ENCODE measurements around the gene DMPK. TPM values are rescaled to one million over a fixed set of nuclear protein-coding genes. Genes with fewer than 3 reads are reported as not detected.
A peak's percentile ranks its signal among the peaks of the same experiment; 100 is the strongest.

Gene DMPK, protein sequence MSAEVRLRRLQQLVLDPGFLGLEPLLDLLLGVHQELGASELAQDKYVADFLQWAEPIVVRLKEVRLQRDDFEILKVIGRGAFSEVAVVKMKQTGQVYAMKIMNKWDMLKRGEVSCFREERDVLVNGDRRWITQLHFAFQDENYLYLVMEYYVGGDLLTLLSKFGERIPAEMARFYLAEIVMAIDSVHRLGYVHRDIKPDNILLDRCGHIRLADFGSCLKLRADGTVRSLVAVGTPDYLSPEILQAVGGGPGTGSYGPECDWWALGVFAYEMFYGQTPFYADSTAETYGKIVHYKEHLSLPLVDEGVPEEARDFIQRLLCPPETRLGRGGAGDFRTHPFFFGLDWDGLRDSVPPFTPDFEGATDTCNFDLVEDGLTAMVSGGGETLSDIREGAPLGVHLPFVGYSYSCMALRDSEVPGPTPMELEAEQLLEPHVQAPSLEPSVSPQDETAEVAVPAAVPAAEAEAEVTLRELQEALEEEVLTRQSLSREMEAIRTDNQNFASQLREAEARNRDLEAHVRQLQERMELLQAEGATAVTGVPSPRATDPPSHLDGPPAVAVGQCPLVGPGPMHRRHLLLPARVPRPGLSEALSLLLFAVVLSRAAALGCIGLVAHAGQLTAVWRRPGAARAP
- 10 to 100 TPM; 18.1 to 24.6 TPM for total RNA-seq

DNA sequence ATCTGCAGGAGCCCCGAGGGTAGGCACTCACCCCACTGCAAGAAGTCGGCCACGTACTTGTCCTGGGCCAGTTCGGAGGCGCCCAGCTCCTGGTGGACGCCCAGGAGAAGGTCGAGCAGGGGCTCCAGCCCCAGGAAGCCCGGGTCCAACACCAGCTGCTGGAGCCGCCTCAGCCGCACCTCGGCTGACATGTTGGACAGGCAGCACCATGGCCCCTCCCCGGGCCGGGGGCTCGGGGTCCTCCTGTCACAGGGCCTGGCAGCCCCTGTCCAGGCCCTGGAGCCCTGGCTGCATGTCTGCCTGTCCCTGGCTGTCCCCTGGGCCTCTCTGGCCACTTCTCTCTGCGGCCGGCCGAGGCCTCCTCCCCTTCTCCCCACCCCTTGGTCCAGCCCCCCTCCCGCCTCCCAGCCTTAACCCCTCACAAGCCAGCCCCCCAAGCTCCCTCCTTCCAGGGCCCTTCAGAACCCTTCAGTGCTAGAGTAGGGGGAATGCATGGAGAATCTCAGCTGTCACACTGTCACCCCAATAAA, at the start of gene DMPK:
Gene DMPK, minus strand, starts transcription at position 329 of the 530 bp plus-strand sequence. Its CDS starts 138 bp downstream, at position 191.
- no peak for ATAC-seq (replicated peaks)
- Mint-ChIP-seq H3K27ac (no peak within 1 kb of the TSS), H3K4me1 (peaks cover 14% of the 10 kb centered on the region), H3K36me3 (ENCODE audit: low read depth) (peaks cover 44% of the 10 kb centered on the region), H3K4me3 (no peak within 1 kb of the TSS), H3K9me3 (no peaks in the 10 kb centered on the region), H3K27me3 (peaks cover 12% of the 10 kb centered on the region)

DNA sequence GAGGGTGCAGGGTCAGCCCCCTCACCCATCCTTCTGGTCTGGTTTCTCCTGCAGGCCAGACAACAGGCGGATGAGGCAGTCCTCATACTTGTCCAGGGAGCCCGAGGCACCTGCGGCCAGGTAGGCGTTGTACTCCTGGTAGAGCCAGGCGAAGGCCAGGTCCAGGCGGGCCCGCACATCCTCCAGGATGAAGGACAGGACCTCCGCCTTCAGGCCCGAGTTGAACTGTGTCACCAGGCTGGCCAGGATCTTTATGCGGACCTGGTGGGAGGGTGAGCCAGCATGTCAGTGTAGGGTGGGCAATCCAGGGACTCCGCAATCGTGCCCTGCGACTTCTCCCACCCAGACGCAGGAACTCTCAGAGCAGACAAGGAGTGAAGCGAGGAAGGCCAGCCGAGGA, 46.7 kb upstream of the DMPK start:
- no peaks in the 10 kb centered on the region for H3K27me3 Mint-ChIP-seq

DNA sequence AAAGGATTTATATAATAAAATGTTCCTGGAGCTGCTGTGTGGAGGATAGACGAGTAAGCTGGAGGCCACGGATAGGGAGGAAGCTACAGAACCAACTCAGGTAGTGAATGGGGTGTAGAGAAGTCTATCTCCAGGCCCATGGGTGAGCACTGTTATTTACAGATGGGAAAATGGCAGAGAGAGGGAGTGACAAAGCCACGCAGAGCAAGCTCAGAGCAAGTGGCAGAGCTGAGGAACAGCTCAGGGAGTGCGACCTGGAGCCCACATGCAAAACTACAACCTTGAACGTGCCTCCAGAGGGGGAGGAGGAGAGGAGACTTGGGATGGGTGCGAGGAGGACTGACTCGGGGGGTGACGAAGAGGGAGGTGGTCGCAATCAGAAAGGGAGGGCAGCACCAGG, 46.2 kb upstream of the DMPK start:
- Mint-ChIP-seq H3K4me3 (no peak overlapping the region), H3K4me1 (no peaks in the 10 kb centered on the region), H3K9me3 (no peaks in the 10 kb centered on the region), H3K27me3 (no peaks in the 10 kb centered on the region), H3K36me3 (ENCODE audit: low read depth) (peaks cover 94% of the 10 kb centered on the region), H3K27ac (no peak overlapping the region)
- ATAC-seq (replicated peaks): no peak

More for the DNA sequence above, 46.7 kb upstream of the DMPK start:
- Mint-ChIP-seq H3K4me3 (no peak overlapping the region), H3K9me3 (no peaks in the 10 kb centered on the region), H3K36me3 (ENCODE audit: low read depth) (peaks cover 96% of the 10 kb centered on the region), H3K27ac (no peak overlapping the region), H3K4me1 (no peaks in the 10 kb centered on the region)
- no peak for ATAC-seq (replicated peaks)

DNA sequence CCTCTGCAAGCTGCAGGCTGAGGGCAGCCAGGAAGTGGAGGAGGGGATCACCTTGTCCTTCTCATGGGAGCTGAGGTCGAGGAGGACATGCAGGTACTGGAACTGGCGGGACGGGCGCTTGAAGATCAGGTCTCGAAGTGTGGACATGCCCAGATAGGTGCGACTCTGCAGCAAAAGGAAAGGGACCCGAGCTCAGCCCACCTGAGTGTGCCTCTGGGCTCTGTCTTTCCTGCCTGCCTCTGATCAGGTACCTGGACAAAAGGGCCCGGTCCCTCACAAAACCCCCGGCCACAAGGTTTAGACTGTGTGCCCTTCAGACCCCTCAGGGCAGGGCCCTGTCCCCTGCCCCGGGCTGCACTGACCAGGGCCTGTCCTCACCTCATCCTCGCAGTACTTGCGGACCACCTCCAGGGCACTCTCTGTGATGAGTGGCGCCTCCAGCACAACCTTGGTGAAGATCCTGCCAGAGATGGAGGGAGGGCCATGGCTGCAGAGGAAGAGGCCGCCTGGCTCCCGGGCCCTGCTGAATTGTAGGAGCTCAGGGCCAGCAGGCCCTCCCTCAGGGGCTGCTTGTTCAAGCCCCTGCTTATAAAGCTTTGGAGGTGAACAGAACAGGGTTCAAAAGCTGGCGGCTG, 45.3 kb upstream of the DMPK start:
- H3K4me3 Mint-ChIP-seq: no peak overlapping the region
- no peaks in the 10 kb centered on the region for H3K4me1 Mint-ChIP-seq
- ATAC-seq (replicated peaks): no peak
- H3K27me3 Mint-ChIP-seq: no peaks in the 10 kb centered on the region
- no peaks in the 10 kb centered on the region for H3K9me3 Mint-ChIP-seq
- H3K27ac Mint-ChIP-seq: no peak overlapping the region
- H3K36me3 Mint-ChIP-seq (ENCODE audit: low read depth): peaks cover 94% of the 10 kb centered on the region

DNA sequence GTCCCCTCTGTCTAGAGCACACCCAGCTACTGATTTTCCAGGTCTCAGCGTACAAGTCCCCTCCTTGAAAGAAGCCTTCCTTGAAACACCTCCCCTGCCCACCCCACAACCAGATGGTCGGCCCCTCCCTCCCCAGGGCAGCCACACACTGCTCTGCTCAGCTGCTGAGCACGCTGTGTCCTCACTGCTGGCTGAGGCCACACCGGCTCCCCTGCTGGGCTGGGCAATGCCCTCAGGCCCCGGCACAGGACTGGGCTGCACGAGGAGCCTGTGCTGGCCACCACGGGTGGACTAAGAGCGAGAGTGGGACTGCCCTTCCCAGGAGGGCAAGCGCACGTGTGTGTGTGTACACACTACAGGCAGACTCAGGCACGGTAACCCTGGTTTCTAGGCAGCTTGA, 44.6 kb upstream of the DMPK start:
- Mint-ChIP-seq H3K36me3 (ENCODE audit: low read depth) (peaks cover 88% of the 10 kb centered on the region), H3K27ac (no peak overlapping the region), H3K9me3 (no peaks in the 10 kb centered on the region), H3K4me1 (no peaks in the 10 kb centered on the region), H3K27me3 (no peaks in the 10 kb centered on the region), H3K4me3 (no peak overlapping the region)
- no peak for ATAC-seq (replicated peaks)

DNA sequence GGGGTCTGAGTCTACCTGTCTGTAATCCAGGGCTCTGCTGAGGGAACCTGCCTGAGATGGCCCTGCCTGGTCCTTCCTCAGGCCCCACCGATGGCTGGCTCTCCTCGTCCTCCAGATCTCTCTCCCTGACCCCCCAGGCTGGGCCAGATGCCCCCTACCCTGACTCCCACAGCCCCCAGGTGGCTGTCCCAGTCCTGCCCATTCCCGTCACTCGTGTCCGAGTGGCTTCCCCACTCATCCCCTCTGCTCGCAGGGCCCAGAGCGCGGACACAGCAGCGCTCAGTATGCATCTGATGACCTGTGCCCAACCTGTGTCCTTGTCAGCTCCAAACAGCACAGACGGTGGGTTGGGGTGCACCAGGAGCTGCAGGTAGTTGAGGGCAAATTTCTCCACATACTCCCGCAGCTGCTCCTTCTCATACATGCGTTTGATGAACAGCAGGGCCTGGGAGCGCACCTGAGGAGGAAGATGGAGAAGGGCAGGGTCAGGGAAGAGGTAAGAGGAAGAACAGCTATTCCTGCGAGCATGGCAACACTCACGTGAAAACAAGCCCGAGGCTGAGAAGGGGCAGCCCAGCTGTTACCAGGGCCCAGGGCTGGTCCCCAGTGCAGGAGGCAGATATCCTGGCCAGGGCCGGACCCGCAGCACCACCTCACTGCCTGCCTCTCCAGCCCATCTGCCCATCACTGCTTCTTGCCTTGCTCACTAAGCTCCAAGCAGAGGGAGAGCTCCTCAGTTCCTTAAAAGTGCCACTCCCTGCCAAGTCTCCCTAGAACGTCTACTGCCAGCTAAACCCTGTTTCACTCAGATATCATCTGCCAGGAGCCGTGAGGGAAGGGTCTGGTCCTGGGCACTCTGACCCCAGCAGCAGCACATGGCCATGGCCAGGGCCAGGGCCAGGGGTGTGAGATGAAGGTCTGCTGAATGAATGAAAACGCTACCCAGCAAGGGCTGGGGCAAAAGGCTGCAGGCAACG, 43.9 kb upstream of the DMPK start:
- Mint-ChIP-seq H3K27ac (no peak overlapping the region), H3K4me1 (no peaks in the 10 kb centered on the region), H3K36me3 (ENCODE audit: low read depth) (peaks cover 85% of the 10 kb centered on the region), H3K9me3 (no peaks in the 10 kb centered on the region), H3K27me3 (no peaks in the 10 kb centered on the region), H3K4me3 (no peak overlapping the region)
- no peak for ATAC-seq (replicated peaks)

DNA sequence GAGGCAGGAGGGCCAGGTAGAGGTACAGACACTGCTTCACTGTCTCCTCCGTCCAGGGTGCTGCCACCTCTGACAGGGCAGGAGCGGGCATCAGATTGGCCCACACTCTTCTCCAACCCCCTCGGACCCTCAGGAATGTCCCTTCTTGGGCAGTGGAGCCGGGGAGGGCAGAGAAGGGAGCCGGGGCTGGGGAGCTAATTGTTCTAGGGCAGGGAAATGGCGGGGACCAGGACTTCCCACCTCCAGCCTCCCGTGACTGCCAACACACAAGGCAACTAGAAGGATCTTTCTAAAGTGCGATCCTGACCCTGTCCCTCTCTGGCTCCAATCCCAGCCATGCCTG, 42.9 kb upstream of the DMPK start:
- no peak for ATAC-seq (replicated peaks)
- H3K4me1 Mint-ChIP-seq: no peaks in the 10 kb centered on the region
- H3K9me3 Mint-ChIP-seq: no peaks in the 10 kb centered on the region
- H3K4me3 Mint-ChIP-seq: no peak overlapping the region
- H3K27ac Mint-ChIP-seq: no peak overlapping the region
- H3K27me3 Mint-ChIP-seq: no peaks in the 10 kb centered on the region
- peaks cover 78% of the 10 kb centered on the region for H3K36me3 Mint-ChIP-seq (ENCODE audit: low read depth)

DNA sequence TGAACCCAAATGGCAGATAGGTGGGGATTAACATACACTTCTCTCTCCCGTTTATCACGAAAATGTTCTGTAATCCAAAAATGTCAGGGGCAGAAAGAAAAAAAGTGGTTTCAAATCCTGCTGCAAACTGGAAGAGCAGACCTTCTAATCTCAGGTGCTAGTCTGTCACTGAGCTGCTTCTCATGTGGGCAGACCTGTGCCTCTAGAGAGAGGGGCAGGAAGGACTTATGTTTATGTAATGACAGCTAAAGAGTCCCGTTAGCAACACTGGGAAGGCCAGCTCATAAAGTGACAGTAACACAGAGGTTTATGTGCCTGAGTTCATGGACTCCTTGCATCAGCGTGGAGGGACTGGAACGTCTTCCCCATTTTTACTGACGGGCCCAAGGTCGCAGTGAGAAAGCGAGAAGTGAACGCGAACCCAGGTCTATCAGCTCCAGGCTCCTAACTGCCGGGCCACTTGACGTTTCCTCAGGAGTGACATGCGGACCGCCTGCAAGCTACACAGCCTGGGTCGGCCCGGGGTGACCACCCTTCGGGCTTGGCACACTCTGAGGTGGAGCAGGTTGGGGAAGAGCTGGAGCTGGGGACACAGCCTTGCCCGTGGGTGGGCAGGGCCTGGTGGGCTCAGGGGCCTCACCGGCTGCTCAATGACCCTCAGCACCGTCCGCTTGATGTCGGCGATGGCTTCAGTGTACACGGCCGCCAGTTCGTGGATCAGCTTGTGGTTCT, 42.4 kb upstream of the DMPK start:
- Mint-ChIP-seq H3K36me3 (ENCODE audit: low read depth) (peaks cover 72% of the 10 kb centered on the region), H3K4me1 (no peaks in the 10 kb centered on the region), H3K27ac (no peak overlapping the region), H3K4me3 (no peak overlapping the region), H3K27me3 (no peaks in the 10 kb centered on the region), H3K9me3 (no peaks in the 10 kb centered on the region)
- no peak for ATAC-seq (replicated peaks)

DNA sequence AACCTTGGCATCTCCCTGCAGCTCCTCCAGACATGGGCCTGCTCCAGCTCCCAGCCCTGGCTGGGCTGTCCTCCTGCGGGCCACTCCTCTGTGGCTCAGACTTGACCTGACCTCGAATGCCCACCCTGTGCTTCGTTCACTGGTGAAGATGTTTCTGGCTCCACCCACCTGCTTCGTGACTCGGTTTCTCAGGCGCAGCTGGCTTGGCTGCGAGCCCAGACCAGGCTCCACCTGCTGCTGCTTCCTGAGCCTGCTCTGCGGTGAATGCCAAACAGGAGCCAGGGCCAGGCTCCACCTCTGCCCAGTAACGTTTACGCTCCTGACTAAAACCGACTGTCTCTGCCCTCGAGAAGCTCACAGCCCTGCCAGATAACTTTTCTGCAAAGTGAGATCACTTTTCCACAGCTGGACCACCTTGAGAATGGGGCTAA, 41.8 kb upstream of the DMPK start:
- H3K36me3 Mint-ChIP-seq (ENCODE audit: low read depth): peaks cover 72% of the 10 kb centered on the region

DNA sequence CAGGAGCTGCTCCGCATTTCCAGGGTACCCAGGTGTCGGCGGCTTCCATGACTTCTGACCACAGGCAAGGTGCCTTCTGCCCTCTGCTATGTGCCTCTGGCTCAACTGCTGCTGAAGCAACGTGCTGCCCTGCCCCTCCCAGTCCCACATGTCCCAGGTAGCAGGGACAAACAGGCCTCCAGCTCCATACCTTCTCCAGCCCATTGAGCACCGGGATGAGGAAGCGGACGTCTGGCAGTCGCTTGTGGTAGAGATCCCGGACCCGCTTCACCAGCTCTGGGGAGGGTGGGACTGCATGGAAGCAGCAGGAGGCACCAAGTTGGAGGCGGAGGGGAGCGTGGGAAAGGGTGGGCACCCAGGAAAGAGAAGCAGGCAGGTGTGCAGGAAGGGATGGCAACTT, 40.9 kb upstream of the DMPK start:
- Mint-ChIP-seq H3K4me3 (no peak overlapping the region), H3K4me1 (no peaks in the 10 kb centered on the region), H3K9me3 (no peaks in the 10 kb centered on the region), H3K36me3 (ENCODE audit: low read depth) (peaks cover 63% of the 10 kb centered on the region), H3K27me3 (no peaks in the 10 kb centered on the region), H3K27ac (no peak overlapping the region)
- ATAC-seq (replicated peaks): no peak

More for the DNA sequence above, 41.8 kb upstream of the DMPK start:
- Mint-ChIP-seq H3K4me3 (no peak overlapping the region), H3K4me1 (no peaks in the 10 kb centered on the region), H3K9me3 (no peaks in the 10 kb centered on the region), H3K27ac (no peak overlapping the region), H3K27me3 (no peaks in the 10 kb centered on the region)
- no peak for ATAC-seq (replicated peaks)

DNA sequence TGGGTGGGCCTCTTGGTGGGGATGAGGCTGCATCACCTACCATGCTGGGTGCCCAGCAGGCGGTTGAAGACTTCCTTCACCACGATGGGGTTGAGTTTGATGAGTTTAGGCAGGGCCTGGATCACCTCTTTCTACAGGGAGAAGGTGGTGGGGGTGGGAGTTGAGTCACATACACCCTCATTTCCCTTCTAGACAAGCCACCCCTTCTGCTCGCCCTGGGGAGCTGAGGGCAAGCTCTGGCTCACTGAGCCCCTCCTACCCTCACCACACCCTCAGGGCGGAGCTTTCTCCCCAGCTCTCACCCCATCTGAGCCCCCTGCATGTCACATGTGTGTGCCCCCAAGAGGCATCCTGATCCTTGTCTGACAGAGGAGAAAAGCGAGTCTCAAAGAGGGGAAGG, 40.4 kb upstream of the DMPK start:
- Mint-ChIP-seq H3K27me3 (no peaks in the 10 kb centered on the region), H3K9me3 (no peaks in the 10 kb centered on the region), H3K4me1 (no peaks in the 10 kb centered on the region), H3K27ac (no peak overlapping the region), H3K4me3 (no peak overlapping the region), H3K36me3 (ENCODE audit: low read depth) (peaks cover 59% of the 10 kb centered on the region)
- no peak for ATAC-seq (replicated peaks)

DNA sequence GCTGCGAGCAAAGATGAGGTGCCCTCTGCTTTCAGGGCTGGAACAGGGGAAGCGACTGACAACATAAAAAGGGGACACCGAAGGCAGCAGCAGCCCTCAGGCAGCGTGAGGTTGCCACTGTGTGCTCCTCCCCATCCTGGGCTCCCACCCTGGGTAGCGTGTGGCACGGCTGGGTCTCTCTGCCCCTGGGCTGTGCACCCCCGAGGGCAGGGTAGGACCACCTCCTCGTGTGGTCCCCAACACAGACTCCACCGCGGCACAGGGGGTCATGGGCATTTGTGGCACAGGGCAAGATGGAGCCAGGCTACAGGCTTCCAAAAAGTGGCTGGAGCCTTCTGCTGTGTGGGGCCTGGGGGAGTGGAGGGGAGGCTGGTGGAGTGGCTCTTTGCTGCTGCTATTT, 39.3 kb upstream of the DMPK start:
- H3K27ac Mint-ChIP-seq: peak overlapping the region; percentile 36
- no peak overlapping the region for H3K4me3 Mint-ChIP-seq
- ATAC-seq (replicated peaks): no peak
- H3K36me3 Mint-ChIP-seq (ENCODE audit: low read depth): peaks cover 53% of the 10 kb centered on the region
- H3K4me1 Mint-ChIP-seq: no peaks in the 10 kb centered on the region
- H3K9me3 Mint-ChIP-seq: no peaks in the 10 kb centered on the region
- H3K27me3 Mint-ChIP-seq: no peaks in the 10 kb centered on the region

DNA sequence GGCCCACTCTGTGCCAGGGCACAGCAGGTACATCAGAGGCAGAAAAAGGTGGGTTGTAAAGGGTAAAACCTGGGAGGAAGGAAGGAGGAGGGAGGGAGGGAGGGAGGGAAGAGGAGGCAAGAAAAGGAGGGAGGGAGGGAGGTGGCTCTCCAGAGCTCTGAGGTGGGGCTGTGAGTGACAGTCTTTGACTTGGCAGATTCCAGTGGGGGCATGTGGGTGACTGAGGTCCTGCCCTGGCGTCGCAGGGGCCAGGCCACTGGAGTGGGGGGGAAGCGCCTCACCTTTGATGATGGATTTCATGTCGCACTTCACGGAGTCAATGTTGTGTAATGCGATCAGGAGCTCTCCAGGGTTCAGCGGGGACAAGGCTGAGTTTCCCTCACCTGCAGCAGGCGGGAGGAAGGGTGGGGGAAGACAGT, 38.8 kb upstream of the DMPK start:
- Mint-ChIP-seq H3K27me3 (no peaks in the 10 kb centered on the region), H3K9me3 (no peaks in the 10 kb centered on the region), H3K27ac (peak overlapping the region; percentile 36), H3K4me3 (no peak overlapping the region), H3K4me1 (no peaks in the 10 kb centered on the region), H3K36me3 (ENCODE audit: low read depth) (peaks cover 48% of the 10 kb centered on the region)
- no peak for ATAC-seq (replicated peaks)
